Activated CD4-positive, alpha-beta T cell treated with anti-CD3 and anti-CD28 coated beads, Interleukin-2, amount 50 U/mL, for 16 hours (primary cell): ENCODE measurements around the gene CFL1.
"Not testable (repeated sequence)": the region's sequence is repeated elsewhere in the genome, so short reads cannot be mapped to it uniquely, and the experiment has no call there.

ENCODE experiments used
- DNase-seq: peaks from one replicate; pipeline ENCODE4 v3.0.0-alpha.2; 2020

Gene CFL1

GRCh38 chr11:65856689-65857499, 1.1 kb downstream of the CFL1 start:
- peak; percentile 85 for DNase-seq

GRCh38 chr11:65855927-65856363, 2.0 kb downstream of the CFL1 start:
- DNase-seq = no peak

- no peak for DNase-seq
Observed at GRCh38 chr11:65854852-65855837, 2.8 kb downstream of the CFL1 start.

- DNase-seq = no peak
Observed at GRCh38 chr11:65854161-65854592, 3.8 kb downstream of the CFL1 start.

- no peak for DNase-seq
Observed at GRCh38 chr11:65853246-65853979, 4.6 kb downstream of the CFL1 start.

- DNase-seq = no peak
Observed at GRCh38 chr11:65852508-65853245, 5.3 kb downstream of the CFL1 start.

- no peak for DNase-seq
Observed at GRCh38 chr11:65851811-65852507, 6.0 kb downstream of the CFL1 start.

GRCh38 chr11:65851083-65851579, 6.8 kb downstream of the CFL1 start:
- DNase-seq = peak; percentile 52

GRCh38 chr11:65850217-65851082, 7.5 kb downstream of the CFL1 start:
- no peak for DNase-seq

GRCh38 chr11:65849771-65850216, 8.2 kb downstream of the CFL1 start:
- DNase-seq = no peak

- DNase-seq = no peak
Observed at GRCh38 chr11:65849366-65849765, 8.6 kb downstream of the CFL1 start.

GRCh38 chr11:65848693-65849092, 9.3 kb downstream of the CFL1 start:
- not testable (repeated sequence) for DNase-seq

GRCh38 chr11:65847746-65848145, 10.2 kb downstream of the CFL1 start:
- no peak for DNase-seq

- DNase-seq = no peak
Observed at GRCh38 chr11:65844231-65844872, 13.6 kb downstream of the CFL1 start.

GRCh38 chr11:65843811-65844210, 14.2 kb downstream of the CFL1 start:
- no peak for DNase-seq

GRCh38 chr11:65842144-65842543, 15.8 kb downstream of the CFL1 start:
- DNase-seq = no peak

GRCh38 chr11:65834202-65834601, 23.8 kb downstream of the CFL1 start:
- no peak for DNase-seq

GRCh38 chr11:65833297-65834030, 24.5 kb downstream of the CFL1 start, which contains the start of gene SNX32:
SNX32 (plus strand) TSS chr11:65833963; CDS start chr11:65834066, 103 bp downstream.
- DNase-seq = peak; percentile 96

GRCh38 chr11:65832231-65832630, 25.7 kb downstream of the CFL1 start:
- DNase-seq = not testable (repeated sequence)
